Head of caudate nucleus (tissue), 42 donors: ENCODE measurements around the gene TTLL10.

ENCODE experiments used
- DNase-seq, 42 donors: peaks; one replicate each; pipeline versions ENCODE4 v3.0.0 to v3.0.0-alpha.2; 2020 to 2021; ENCODE audit warnings: mixed read lengths in 7 of 42
- intact Hi-C: fragments of 100-400 bp; cut with DNase I; formaldehyde crosslinking; loops from one replicate; pipeline ENCODE4 v1.15.0; 2022

Gene TTLL10

DNA sequence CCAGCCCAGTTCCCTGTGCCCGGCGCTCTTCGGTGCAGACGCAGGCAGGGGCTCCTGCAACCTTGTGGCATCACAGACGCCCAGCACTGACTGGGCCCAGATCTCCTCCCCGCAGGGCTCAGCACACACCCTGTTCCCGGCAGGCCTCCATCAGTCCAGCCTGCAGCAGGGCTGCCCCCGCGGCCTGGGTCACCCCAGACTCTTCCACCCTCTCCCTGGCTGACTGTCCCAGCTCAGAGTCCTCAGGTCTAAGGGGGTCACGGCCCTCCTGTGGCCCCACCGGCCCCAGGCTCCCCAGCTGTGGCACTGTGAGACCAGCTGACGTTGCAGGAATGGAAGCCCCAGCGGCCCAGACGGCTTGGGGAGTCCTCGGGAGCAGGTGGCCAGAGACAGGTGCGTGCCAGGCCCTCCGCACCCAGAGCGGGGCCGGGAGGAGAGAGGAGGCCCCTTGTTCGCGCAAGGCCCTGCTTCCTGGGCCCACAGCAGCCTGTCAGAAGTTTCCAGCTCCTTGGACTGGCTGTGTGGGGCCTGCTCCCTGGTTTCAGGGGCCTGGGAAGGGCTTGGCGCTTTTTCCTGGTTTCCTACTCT lies 62.6 kb downstream of the TTLL10 start:
- intact Hi-C loops = no loop called here
- DNase-seq = no peak

DNA sequence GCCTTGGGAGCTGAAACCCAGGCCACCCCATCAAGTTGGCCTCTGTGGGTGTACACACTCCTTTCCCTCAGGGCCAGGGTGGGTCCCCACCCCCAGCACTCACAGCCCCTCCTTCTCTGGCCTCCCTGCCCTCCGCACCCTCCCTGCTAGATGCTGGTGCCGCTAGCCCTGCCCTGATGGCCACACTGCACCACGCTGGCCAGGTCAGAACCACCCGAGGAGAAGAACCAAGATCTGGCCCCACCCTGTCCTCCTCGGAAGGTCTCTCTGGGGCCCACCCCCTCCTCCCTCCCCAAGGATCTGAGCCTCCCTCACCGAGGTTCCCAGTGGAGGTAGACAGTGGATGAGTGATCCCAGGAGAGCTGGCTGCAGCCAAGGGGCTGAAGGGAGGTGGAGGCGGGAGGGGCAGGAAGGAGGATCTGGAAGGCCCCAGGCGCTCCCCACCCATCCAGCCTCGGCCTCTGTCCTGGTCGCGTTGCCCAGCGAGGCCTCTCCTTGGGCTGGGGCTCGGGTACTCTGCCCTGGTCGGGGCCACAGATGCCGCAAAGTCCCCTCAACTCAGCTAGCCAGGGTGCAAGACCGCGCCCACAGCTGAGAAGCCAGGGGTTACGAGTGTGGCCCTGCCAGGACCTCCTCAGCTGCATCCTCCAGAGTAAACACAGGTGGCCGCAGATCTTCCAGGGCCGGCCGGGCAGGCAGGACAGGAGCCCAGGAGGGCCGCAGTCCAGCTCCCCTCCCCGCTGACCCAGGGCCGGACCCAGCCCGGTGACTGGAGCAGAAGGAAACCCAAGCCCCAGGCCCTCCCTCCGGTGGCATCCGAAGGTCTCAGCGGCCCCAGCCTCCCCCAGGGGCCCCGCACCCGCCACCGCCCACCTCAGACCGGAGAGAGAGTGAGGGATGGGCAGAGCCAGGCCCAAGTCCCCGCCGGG lies 63.5 kb downstream of the TTLL10 start:
- intact Hi-C loops = no loop called here
- no peak for DNase-seq

DNA sequence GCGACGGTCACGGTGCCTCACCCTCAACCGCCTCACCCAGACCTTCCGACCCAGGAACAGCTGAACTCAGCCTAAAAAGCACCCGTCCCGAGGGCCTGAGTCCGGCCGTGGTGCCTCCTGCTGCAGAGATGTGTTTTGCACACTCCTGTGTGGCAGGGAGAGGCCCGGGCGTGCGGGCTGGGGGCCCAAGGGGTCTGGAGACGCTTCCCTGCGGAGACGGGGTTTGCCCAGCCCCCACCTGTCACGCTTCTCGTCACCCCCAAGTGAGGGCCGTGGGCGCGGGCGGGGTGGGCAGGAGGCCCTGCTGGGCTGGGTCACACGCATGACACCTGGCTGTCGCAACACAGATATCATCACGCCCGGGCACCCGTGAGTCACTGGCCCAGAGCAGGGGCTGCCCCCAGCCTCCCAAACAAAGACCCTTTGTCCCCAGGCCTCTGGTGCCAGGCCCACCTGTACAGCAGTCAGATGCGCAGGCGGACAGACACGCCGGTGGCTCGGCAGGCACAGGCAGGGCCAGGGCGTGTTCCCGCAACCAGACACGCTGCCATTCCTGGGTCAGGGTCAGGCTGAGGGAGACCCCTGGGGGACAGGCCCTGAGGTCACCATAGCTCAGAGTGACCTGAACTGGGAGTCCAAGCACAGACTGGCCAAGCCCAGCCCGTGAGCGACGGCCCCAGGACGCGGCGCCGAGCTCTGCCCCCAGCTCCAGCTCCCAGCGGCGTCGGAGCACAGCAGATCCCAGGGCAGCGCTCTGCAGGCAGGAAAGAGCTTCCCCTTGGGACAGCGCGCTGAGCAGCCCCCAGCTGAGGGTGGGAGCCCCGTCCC lies 64.4 kb downstream of the TTLL10 start:
- intact Hi-C loops = no loop called here
- DNase-seq = no peak

DNA sequence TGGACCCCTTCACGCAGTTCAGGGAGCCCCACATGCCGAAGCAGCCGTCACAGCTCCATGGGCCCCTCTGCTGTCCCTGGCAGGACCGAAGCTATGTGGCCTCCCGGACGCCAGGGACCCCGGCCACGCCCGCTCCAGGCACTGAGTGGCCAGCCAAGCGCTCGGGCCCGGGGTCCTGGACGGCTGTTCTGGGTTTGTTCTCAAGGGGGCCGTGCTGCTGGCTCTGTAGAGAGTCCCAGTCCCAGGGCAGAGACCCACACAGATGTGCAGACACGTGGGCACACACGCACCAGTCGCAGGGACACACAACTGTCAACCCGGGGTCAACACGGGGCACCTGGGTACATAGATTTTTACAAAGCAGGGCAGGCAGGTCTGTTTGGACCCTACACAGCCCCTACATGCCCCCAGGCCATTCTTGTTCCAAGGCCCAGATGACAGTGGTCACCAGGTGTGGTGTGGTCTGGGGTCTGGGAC lies 65.1 kb downstream of the TTLL10 start:
- no peak for DNase-seq
- intact Hi-C loops = no loop called here

DNA sequence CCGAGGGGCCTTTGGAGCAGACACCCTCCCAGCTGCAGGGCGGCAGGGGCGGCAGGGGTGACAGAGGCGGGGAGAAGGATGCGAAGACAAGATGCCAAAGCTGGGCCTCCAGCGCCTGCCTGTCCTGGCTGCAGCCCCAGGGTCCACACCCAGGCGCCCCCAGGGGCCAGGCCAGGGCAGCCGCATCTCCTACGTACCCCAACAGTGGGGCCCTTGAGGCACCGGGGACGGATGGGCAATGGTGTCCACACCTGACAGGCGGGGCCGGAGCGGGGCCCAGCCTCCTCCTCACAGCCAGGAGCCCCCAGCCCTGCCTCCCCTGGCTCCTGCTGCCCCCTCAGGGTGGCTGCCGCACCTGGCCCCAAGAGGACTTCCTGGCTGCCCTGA lies 65.5 kb downstream of the TTLL10 start:
- intact Hi-C loops = no loop called here
- DNase-seq = no peak

DNA sequence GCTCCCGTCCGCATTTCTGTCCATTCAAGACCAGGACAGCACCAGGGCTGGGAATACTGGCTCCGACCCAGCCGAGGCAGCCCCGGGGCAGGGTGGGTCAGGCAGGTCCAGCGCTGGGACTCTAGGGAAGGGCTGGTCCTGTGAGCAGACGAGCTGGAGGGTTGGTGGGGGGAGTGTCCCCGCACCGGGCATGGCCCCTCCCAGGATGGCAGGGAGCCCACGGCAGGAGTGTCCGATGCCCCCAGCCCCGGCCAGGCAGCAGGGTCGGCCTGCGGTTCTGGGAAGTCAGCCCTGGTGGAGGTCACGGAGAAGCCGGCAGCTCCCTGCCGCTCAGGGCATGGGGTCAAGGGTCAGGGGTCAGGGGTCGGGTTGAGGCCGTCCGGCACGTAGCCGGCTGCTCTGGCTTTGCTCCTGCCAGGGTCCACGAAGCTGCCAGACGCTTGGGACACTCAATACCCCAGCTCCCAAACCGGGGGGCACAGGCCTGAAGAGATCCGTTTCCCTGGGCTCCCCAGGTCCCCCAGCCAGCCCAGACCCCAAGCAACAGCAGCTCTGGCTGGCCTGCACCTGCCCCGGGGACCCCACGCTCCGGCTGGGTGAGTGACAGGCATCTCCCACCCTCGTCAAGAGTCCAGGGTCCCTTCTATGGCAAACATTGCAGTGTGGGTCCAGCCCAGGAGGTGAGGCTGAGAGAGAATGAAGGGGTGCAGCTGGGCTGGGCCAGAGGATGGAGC lies 66.1 kb downstream of the TTLL10 start:
- DNase-seq = no peak
- intact Hi-C loops = no loop called here

DNA sequence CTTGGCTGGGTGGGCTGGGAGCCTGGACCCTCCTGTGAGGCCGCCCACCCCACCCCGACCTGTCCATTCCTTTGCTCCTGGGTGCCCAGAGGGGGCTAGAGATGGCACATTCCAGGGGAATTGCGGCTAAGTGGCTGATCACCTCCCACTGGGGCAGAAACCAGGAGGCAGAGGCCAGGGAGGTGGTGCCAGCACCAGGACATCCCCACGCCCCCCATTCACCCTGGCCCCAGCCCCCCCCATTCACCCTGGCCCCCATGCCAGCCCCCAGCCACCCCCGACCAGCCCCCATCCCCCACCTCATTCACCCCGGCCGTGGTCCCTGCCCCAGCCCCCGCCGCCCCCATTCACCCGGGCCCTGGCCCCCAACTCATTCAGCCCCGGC lies 66.7 kb downstream of the TTLL10 start:
- no peak for DNase-seq
- intact Hi-C loops = no loop called here

DNA sequence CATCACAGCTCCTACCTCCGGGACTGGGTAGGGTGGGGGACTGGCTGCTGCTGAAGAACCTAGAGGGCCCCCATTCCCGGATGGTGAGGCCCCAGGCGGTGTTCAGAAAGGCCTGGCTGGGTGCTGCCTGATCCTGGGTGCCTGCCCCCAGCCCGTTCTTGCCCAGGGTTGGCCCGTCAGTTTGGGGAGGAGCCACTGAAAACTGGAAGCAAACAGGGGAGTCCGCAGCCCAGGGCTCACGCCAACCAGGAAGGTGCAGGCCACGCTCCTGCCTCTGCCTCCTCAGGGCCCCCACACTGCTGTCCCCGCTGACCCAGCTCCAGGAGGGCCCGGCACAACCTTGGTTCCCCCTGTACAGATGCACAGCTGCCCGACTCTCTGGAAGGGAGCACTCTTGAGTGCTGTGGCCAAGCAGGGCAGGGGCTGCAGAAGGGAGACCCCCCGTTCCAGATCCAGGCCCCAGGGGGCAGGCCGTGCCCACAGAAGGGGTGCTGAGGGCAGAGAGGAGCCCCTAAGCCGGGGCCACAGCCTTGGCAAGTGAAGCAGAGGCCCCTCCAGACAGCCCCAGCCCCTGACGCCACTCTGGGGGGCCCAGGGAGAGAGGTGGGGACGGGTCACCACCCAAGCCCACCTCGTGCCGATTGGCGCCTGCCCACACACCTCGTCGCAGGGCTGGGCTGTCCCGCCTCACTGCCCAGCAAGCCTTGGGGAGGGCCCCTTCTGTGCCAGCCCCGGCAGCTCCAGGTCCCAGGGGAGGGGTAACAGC lies 67.3 kb downstream of the TTLL10 start:
- intact Hi-C loops = no loop called here

DNA sequence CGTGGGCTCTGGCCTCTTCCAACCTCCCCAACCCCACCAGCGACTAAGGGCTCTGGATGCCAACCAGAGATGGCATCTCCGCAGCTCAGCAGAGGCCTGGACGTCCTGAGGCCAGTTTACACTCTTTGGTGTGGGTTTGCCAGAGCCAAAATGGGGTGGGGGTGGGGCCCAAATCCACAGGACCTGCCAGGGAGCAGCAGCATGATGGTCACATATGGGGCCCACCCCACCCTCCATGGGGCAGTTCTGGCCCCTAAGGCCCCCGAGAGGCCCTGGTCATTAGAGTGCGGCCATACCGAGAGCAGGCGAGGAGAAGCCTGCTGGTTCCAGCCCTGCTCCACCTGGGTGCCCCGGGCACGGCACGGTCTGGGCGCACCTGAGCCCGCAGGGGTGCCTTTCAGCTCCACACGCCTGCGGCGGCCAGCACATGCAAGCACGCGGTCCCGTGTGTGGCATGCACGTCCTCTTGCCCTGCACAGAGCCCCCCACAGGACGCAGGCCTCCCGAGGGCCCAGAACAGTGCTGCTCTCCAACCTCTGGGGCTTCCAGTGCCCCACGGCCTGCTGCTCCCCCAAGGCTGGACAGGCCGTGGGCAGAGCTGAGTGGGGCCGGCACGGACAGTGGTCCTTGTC lies 68.0 kb downstream of the TTLL10 start:
- intact Hi-C loops = no loop called here
- DNase-seq = no peak

More for the DNA sequence above, 67.3 kb downstream of the TTLL10 start:
- DNase-seq = no peak

DNA sequence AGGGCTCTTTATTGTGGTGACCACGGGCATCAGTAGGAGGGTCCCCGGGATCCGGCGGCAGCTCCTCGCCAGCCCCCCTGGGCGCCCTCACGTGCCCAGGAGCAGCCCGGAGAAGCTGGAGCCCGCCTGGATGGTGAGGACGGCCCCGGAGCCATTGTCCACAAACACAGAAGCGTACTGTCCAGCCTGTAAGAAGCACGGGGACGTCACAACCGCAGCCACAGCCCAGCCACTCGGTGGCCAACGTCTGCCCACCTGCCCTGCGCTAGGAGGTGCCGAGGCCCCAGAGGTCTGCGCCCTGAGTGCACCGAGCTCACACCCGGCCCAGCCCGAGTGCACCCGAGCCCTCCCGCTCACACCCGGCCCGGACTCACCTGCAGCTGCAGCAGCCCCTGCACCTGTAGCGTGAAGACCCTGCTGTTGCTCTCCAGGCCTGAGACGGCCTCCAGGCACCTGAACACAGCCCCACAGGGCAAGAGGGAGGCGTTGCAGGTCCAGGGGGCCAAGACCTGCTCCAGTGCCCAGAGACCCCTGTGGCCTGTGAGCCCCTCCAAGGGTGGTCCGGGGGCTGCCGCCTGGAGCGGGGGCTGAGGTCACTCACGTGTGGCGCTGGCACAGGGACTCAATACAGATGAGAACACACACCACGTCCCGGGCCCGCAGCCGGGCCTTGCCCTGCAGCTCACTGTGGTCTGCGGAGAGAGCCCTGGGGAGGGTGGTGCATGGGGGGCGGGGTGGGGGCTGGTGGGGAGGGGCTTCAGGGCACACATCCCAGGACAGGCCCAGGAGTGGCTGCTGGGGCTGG lies 69.0 kb downstream of the TTLL10 start:
- intact Hi-C loops = no loop called here
- DNase-seq = no peak

DNA sequence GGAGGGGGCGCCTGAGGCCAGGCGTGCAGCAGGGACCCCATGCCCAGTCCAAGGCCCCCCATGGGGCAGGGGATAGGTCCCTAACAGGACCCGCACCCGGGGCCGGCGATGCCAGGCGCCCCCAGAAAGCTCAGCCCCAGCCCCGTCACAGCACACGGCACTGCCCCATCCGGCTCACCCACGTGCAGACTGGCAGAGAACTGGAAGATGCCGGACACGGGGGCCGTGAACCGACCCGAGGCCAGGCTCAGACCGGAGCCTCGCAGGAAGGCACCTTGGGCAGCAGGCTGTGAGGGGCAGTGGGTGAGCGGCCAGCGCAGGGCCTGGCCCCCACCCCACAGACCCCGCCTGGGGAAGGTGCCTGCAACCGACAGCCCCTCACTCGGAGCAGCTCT lies 69.6 kb downstream of the TTLL10 start:
- intact Hi-C loops = no loop called here

DNA sequence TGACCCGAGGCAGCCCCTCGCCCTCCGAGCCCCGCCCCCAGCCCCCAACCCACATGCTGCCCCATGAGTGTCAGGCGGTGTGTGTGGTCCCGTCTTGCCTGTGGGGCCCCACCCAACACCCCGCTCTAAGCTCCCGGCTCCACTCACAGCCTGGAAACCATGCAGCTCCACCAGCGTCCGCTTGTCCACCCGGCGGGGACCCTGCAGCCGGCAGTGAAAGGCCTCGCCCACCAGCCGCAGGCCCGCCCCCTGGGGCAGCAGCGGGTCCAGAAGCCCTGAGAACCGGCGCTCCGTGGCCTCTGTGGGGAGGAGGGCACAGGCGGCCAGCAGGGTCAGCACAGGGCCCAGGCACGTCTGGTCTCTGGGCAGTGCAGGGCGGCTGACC lies 70.1 kb downstream of the TTLL10 start:
- intact Hi-C loops = no loop called here
- no peak for DNase-seq

More for the DNA sequence above, 69.6 kb downstream of the TTLL10 start:
- no peak for DNase-seq

DNA sequence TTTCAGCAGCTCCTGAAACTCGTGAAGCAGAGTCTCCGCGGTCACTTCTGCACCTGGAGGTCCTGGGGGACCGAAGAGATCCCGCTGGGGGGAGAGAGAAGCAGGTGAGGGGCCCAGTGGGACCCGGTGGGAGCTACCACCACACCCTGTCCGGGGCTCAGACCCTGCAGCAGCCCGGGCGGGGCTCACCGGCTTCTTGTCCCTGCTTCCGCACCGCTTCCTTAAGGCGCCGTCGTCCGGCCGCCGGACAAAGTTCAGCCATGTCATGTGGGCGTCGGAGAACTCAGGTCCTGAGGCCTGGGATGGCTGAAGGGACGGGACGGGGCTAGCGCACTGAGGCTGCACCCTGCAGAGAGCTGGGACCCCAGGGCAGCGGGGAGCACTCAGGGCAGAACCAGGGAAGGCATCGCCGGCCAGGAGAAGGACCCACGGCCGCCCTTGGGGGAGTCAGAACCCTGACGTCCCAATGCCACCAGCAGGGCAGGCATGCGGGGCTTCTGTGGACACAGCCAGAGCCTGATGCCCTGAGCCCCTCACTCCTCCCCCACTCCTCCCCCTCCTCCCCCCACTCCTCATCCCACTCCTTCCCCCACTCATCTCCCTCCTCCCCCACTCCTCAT lies 70.6 kb downstream of the TTLL10 start:
- intact Hi-C loops = no loop called here

DNA sequence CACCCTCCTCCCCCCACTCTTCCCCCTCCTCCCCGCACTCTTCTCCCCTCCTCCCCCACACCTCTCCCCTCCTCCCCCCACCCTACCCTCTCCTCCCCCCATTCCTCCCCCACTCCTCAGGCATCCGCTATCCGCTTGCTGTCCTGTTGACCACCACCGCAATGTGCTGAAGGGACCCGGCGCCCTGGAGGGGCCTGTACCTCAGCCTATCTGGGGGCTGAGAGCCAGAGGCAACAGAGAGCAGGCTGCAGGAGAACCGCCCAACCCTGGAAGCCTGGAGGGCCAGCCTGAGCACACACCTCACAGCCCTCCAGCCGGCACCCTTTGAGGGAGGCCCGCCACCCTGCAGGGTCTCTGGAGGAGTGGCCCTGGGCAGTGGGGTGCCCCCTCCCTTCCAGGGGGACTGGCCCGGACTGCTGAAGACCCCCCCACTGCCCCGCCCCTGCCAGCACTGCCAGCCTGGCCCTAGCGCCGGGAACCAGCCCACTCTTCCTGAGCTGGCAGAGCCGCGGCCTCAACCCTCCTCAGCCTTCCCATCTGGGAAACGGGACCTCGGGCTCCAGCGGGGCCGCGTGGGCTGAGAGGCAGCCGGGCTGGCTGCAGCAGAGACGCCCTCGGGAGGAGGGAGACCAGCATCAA lies 71.6 kb downstream of the TTLL10 start:
- intact Hi-C loops = no loop called here
- no peak for DNase-seq

More for the DNA sequence above, 70.6 kb downstream of the TTLL10 start:
- DNase-seq = no peak

DNA sequence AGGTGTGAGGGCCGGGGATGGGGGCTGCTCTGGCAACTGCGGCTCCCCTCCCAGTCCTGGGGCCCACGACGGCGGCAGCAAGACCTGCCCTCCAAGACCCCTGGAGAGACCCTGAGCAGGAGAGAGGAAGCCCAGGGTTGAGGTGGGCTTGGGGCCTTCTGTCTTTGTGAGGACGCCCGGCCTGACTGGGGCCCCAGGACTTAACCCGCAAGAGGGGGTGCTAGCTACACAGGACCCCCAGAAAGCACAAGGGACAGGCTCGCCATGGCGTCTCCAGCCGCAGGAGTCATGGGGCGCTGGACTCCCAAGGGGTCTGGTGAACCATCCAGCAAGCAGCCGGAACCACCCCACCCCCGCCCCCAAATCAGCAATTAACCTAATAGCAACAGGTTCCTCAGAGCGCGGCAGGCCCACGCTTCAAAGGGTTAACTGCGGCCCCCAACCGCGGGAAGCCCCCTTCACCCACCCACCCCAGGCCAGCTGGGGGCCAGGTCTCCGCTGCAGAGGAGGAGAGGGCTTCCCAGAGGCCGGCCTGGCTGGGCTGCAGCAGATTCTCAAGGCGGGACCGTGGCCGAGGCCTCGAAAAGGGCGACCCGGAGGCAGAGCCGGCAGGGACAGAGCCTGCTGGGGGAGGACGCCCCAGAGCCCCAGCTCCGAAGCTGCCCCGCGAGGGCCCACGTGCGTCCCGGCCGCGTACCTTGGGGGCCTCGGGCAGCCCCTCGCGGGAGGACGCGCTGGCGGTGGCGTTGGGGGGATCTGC lies 72.3 kb downstream of the TTLL10 start:
- no peak for DNase-seq
- intact Hi-C loops = no loop called here
